ENCODE results near the gene FSTL4. TPM values are rescaled to one million over a fixed set of nuclear protein-coding genes. Genes with fewer than 3 reads are reported as not detected.

FSTL4 gene
- total and polyA plus RNA-seq, 2 of the 4 experiments (the other 2 are of a cell fraction): 0.18 TPM; not detected in 1

DNA sequence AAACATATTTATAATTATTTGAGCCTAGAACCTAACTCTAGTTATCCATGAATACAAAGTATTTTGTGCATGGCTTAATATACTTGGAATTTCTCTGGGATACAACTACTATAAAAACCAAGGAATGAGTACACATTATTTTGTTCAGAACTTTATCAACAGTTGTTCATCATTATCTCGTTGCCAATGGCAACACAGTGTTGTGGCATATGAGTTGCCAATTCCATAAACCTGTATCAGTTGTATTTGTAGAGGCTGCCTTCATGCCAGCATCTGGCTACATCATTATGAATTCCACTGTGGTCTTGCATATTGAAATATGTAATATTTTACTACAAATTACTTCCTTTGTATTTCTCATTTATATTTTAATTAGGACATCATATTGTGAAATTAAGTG is 250.4 kb downstream of the FSTL4 start:
- BruUV-seq (replicated peaks): no TSS peak
- no peak overlapping the region for H3K56ac ChIP-seq (ENCODE audit: extremely low read depth, insufficient read depth, low read length)
- intact Hi-C loops (cut with micrococcal nuclease): loop anchor here (5.0 kb wide), 1 partner anchor 250 kb away; no protein-coding TSS in a partner anchor
- no peak overlapping the region for H4K91ac ChIP-seq (ENCODE audit: insufficient read depth, low read depth, low read length)
- H2BK5ac ChIP-seq (ENCODE audit: low read depth, low read length, poor library complexity, severe bottlenecking): no peak overlapping the region
- H2AK5ac ChIP-seq (ENCODE audit: low read depth, low read length): no peak overlapping the region
- H3K9me1 ChIP-seq (ENCODE audit: insufficient read depth, low read length): no peaks in the 10 kb centered on the region
- ChIA-PET CTCF (no interaction called here), POLR2A (ENCODE audit: unreplicated experiment) (no interaction called here)
- no peaks in the 10 kb centered on the region for H3K36me3 ChIP-seq (ENCODE audit: control insufficient read depth, insufficient read depth, low read length)
- no peaks in the 10 kb centered on the region for H3K9me3 ChIP-seq (ENCODE audit: control insufficient read depth, insufficient read depth, low read length)
- H3K4me2 ChIP-seq (ENCODE audit: low read depth, low read length): no peak overlapping the region
- no peak overlapping the region for H3K23ac ChIP-seq (ENCODE audit: low read depth, low read length)
- H4K8ac ChIP-seq (ENCODE audit: low read depth in 2 of 2, low read length in 2 of 2): no peak overlapping the region
- WGBS, 2 experiments (ENCODE audit: extremely low coverage in 2 of 2, insufficient read length in 1 of 2): no CpG with 5 or more reads among the region's 1 CpG
- H3K27me3 ChIP-seq (ENCODE audit: control insufficient read depth, insufficient read depth, low read length): peaks cover 23% of the 10 kb centered on the region
- no peak overlapping the region for H2BK15ac ChIP-seq (ENCODE audit: low read depth, low read length)
- no peak overlapping the region for H2BK120ac ChIP-seq (ENCODE audit: low read depth, low read length)
- H3K4me1 ChIP-seq (ENCODE audit: control insufficient read depth, insufficient read depth, low read length): no peaks in the 10 kb centered on the region
- H4K20me1 ChIP-seq (ENCODE audit: insufficient read depth, low read length): no peaks in the 10 kb centered on the region
- in situ Hi-C loops (cut with MboI; ENCODE audit: low sequenced_read_pairs): no loop called here
- H2AFZ ChIP-seq (replicated peaks; ENCODE audit: low read length, poor library complexity): no peak overlapping the region
- H2AK9ac ChIP-seq (replicated peaks; ENCODE audit: low read depth, low read length, poor library complexity): no peak overlapping the region
- no peak overlapping the region for H3K9ac ChIP-seq (ENCODE audit: low read depth, low read length)
- no peak overlapping the region for H3K4me3 ChIP-seq (ENCODE audit: insufficient read depth, low read depth, low read length)
- no peak overlapping the region for H2BK20ac ChIP-seq (ENCODE audit: low read depth, low read length)
- H3K4ac ChIP-seq (ENCODE audit: low read depth, low read length): no peak overlapping the region
- ATAC-seq (ENCODE audit: low read depth) (no peak), DNase-seq (no peak)
- H3K79me1 ChIP-seq (ENCODE audit: low read depth in 1 of 2, low read length in 2 of 2): no peaks in the 10 kb centered on the region
- no peak overlapping the region for H3K14ac ChIP-seq (replicated peaks; ENCODE audit: low read depth, low read length)
- H3K27ac ChIP-seq (ENCODE audit: insufficient read depth, low read length): no peak overlapping the region
- H4K5ac ChIP-seq (ENCODE audit: low read depth, low read length): no peak overlapping the region
- TF ChIP-seq MXI1 (IDR thresholded peaks at IDR 0.05; ENCODE audit: borderline replicate concordance, low read depth, low read length) (no peak), BHLHE40 (IDR thresholded peaks at IDR 0.05; ENCODE audit: low read depth, low read length) (no peak), USF2 (IDR thresholded peaks at IDR 0.05; ENCODE audit: low read depth, low read length) (no peak), RFX5 (IDR thresholded peaks at IDR 0.05; ENCODE audit: low read depth, low read length) (no peak), MAZ (IDR thresholded peaks at IDR 0.05; ENCODE audit: borderline replicate concordance, low read depth, low read length) (no peak)
- H3K18ac ChIP-seq (ENCODE audit: low read depth, low read length): no peak overlapping the region
- dilution Hi-C loops (cut with HindIII; ENCODE audit: low sequenced_read_pairs, unreplicated experiment): no loop called here

Measured in IMR-90 (cell line).